WI38 (cell line): ENCODE data around the gene KCTD1.

Experiments used
- H3K4me3 ChIP-seq: 2 replicates; pipeline ENCODE4 v1.5.1; 2011; ENCODE audit warnings: low read depth, mild to moderate bottlenecking, control low read depth, low read length
- TF ChIP-seq, protein P1 (sequence below): IDR thresholded peaks from 2 replicates; pipeline ENCODE4 v1.5.1; 2012; ENCODE audit warnings: low read depth, mild to moderate bottlenecking, control low read depth, low read length

KCTD1 gene

DNA sequence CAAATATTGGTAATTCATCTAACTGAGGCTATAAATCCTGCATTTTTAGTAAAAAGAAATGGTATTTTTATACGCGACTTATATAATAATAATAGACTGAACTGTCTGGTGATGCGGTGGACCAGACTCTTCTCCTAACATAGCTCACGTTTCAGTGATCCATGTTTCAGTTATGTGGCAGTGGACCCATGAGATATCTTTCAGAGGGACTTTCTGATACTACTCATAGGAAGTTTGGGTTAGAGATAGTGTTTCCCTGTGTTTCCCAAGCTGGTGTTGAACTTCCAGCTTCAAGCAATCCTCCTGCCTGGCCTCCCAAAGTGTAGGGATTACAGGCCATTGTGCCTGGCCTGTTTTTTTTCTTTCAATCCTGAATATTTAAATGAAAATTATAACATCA, 59.2 kb downstream of the KCTD1 start:
- TF ChIP-seq, protein P1, sequence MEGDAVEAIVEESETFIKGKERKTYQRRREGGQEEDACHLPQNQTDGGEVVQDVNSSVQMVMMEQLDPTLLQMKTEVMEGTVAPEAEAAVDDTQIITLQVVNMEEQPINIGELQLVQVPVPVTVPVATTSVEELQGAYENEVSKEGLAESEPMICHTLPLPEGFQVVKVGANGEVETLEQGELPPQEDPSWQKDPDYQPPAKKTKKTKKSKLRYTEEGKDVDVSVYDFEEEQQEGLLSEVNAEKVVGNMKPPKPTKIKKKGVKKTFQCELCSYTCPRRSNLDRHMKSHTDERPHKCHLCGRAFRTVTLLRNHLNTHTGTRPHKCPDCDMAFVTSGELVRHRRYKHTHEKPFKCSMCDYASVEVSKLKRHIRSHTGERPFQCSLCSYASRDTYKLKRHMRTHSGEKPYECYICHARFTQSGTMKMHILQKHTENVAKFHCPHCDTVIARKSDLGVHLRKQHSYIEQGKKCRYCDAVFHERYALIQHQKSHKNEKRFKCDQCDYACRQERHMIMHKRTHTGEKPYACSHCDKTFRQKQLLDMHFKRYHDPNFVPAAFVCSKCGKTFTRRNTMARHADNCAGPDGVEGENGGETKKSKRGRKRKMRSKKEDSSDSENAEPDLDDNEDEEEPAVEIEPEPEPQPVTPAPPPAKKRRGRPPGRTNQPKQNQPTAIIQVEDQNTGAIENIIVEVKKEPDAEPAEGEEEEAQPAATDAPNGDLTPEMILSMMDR = no peak

DNA sequence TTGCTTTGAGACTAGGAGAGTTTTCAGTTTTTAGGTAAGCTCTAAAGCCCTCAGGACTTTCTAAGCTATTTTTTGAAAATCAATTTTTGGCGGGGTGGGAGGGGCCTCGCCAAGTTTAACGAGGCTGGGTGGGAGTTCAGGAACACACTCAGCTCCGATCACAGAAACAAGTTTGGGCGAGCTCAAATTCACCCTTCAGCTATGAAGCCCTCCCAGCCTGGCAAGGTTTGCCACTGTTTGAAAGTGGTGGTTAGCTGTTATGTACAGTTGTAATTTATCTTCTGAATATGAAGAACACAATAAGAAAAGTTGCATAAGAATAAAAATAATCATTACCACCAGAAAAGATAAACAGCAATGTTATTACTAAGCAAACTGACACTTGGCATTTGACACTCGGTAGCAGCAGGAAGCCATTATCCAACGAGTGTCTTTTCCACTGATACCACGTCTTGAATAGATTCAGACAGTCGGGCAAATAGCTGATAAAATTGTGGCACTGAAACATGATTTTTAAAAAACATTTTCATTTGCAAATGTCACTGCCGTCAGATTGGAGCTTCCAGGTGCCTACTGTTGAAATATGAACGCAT, 59.8 kb downstream of the KCTD1 start:
- TF ChIP-seq, protein P1 = no peak
- H3K4me3 ChIP-seq = no peak overlapping the region

More for the DNA sequence above, 59.2 kb downstream of the KCTD1 start:
- no peak overlapping the region for H3K4me3 ChIP-seq

- TF ChIP-seq, protein P1 = no peak
- no peak overlapping the region for H3K4me3 ChIP-seq
Observed at GRCh38 chr18:26487437-26487836, 60.9 kb downstream of the KCTD1 start.

DNA sequence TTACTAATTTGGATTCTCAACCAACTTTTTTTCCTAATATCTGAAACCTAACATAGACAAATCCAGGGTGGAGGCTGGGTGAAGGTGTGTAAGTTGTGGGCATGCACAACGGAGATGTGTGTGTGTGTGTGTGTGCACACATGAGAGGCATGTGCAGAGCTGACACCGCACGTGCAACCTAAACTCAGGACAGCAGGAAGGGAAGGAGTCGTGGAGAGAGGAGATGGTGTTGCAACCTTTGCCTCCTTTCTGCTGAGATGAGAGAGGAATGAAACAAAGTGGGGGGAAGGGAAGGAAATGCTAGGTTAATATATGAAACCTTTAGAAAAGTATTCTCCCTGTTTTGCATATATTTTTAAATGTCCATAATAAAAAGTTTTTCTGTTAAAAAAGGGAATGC, 64.7 kb downstream of the KCTD1 start:
- TF ChIP-seq, protein P1 = no peak
- no peak overlapping the region for H3K4me3 ChIP-seq

- no peak overlapping the region for H3K4me3 ChIP-seq
- TF ChIP-seq, protein P1 = no peak
Observed at GRCh38 chr18:26482569-26482968, 65.8 kb downstream of the KCTD1 start.

- TF ChIP-seq, protein P1 = no peak
- no peak overlapping the region for H3K4me3 ChIP-seq
Observed at GRCh38 chr18:26480897-26481795, 67.2 kb downstream of the KCTD1 start.

DNA sequence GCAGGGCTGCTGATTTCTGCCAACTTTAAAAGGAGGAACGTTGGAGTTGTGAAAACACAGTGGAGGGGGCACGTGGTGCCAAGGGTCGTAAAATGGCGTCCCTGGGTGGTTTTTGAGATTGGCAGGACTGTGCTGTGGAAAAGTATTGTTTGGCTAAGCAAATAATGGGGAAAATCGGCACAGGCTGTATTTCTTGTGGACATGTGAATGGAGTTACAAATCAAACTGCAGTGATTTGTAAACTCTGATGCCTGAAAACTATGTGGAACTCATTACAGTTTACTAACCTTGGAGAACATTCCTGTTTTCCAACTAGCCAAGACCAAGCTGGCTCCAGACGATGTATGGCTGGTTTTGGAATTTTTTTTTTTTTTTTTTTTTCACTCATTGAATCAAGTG, 68.7 kb downstream of the KCTD1 start:
- H3K4me3 ChIP-seq = no peak overlapping the region

More for the DNA sequence above, 68.7 kb downstream of the KCTD1 start:
- TF ChIP-seq, protein P1 = no peak
